SU-DHL-6 (cell line): ENCODE results near the gene EML1.

Experiments used
- H2AFZ ChIP-seq: fragments of 200-600 bp; sonication (generic); 2 replicates; pipeline ENCODE4 v1.6.1; 2014; ENCODE audit warnings: low read depth, mild to moderate bottlenecking, moderate library complexity, mixed read lengths, antibody characterized with exemption, low read length; ENCODE audit not compliant: severe bottlenecking
- H3F3A ChIP-seq: fragments of 200-600 bp; shearing (Covaris generic); 2 replicates; pipeline ENCODE4 v1.6.0; 2016; ENCODE audit warnings: antibody characterized with exemption, mild to moderate bottlenecking; ENCODE audit not compliant: insufficient read depth
- H3K27ac ChIP-seq: fragments of 200-600 bp; sonication (generic); 2 replicates; pipeline ENCODE4 v1.5.1; 2016; ENCODE audit warnings: low read depth, mild to moderate bottlenecking, low read length, moderate library complexity, mixed read lengths
- H3K27me3 ChIP-seq: fragments of 200-600 bp; sonication (generic), shearing (Covaris generic); 2 replicates; pipeline ENCODE4 v1.6.0; 2014; ENCODE audit warnings: mild to moderate bottlenecking, low read length
- H3K36me3 ChIP-seq: fragments of 200-600 bp; sonication (generic); 2 replicates; pipeline ENCODE4 v1.6.1; 2014; ENCODE audit warnings: mild to moderate bottlenecking, low read length, mixed read lengths
- H3K4me2 ChIP-seq: fragments of 300-600, 200-600 bp; shearing (Covaris generic), sonication (generic); 2 replicates; pipeline ENCODE4 v1.6.0; 2014; ENCODE audit warnings: low read length, low read depth, mild to moderate bottlenecking; ENCODE audit not compliant: poor library complexity, severe bottlenecking
- H3K4me3 ChIP-seq: fragments of 200-600 bp; sonication (generic); 2 replicates; pipeline ENCODE4 v1.5.1; 2014; ENCODE audit warnings: antibody characterized with exemption, low read length, mild to moderate bottlenecking, mixed read lengths; ENCODE audit not compliant: insufficient read depth, poor library complexity, severe bottlenecking
- H3K79me2 ChIP-seq: fragments of 200-600 bp; sonication (generic); 2 replicates; pipeline ENCODE4 v1.6.1; 2014; ENCODE audit warnings: mild to moderate bottlenecking, low read length, moderate library complexity; ENCODE audit not compliant: insufficient read depth
- H3K9ac ChIP-seq: fragments of 200-600 bp; sonication (generic); 2 replicates; pipeline ENCODE4 v1.7.0; 2014; ENCODE audit warnings: mild to moderate bottlenecking, low read length
- H3K9me2 ChIP-seq: fragments of 200-600 bp; sonication (generic); replicated peaks from 2 replicates; pipeline ENCODE4 v1.6.1; 2014; ENCODE audit warnings: low read length; ENCODE audit not compliant: insufficient read depth
- H3K9me3 ChIP-seq: fragments of 200-600 bp; sonication (generic); 2 replicates; pipeline ENCODE4 v1.6.1; 2014; ENCODE audit warnings: low read length, mixed read lengths; ENCODE audit not compliant: insufficient read depth
- H4K20me1 ChIP-seq: fragments of 200-600 bp; sonication (generic); 2 replicates; pipeline ENCODE4 v1.6.1; 2014; ENCODE audit warnings: low read depth, mild to moderate bottlenecking, antibody characterized with exemption, low read length, moderate library complexity, mixed read lengths
- EZH2phosphoT487 ChIP-seq: fragments of 200-600 bp; sonication (generic), shearing (Covaris generic); conservative IDR thresholded peaks from 2 replicates; pipeline ENCODE4 v1.6.1; 2018; ENCODE audit warnings: mild to moderate bottlenecking, antibody characterized with exemption, low read length, moderate library complexity, mixed read lengths
- TF ChIP-seq, protein P1 (sequence below): fragments of 200-600 bp; sonication (generic); IDR thresholded peaks from one replicate; pipeline ENCODE4 v1.5.1; 2017; ENCODE audit warnings: antibody characterized with exemption, mild to moderate bottlenecking, low read length, moderate library complexity; ENCODE audit not compliant: insufficient read depth, poor library complexity, severe bottlenecking

Gene EML1

DNA sequence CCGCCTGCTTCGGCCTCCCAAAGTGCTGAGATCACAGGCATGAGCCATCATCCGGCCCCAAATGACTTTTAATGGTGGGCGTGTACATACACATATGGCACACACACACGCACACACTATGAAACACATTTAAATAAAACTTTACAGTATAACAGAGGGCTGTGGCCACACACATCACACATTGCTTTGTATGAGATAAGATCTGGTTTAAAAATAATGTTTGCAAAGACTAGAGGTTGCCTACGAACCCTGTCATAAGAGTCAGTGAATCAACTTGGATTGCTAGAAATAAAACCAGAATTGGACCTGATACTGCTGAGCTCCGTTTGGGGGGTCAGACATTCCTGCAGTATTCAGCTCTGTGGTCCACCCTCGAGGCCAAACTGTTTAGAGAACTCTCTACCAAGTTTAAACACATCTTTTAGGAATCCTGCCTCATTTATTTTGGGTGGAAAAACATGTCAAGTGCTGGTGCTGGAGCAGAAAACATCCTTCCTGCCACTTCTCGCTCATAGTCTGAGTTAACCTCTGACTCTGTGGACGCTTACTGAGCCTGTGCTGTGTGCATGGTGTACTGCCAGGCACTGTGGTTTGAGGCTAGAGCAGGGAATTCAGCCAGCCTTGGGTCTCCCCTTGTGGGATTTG is 47.8 kb upstream of the EML1 start:
- H3K9me2 ChIP-seq: no peaks in the 10 kb centered on the region
- no peak overlapping the region for H2AFZ ChIP-seq
- H3K4me3 ChIP-seq: no peak overlapping the region
- H4K20me1 ChIP-seq: no peaks in the 10 kb centered on the region
- H3K4me2 ChIP-seq: no peak overlapping the region
- no peak for TF ChIP-seq EZH2phosphoT487
- TF ChIP-seq, protein P1, sequence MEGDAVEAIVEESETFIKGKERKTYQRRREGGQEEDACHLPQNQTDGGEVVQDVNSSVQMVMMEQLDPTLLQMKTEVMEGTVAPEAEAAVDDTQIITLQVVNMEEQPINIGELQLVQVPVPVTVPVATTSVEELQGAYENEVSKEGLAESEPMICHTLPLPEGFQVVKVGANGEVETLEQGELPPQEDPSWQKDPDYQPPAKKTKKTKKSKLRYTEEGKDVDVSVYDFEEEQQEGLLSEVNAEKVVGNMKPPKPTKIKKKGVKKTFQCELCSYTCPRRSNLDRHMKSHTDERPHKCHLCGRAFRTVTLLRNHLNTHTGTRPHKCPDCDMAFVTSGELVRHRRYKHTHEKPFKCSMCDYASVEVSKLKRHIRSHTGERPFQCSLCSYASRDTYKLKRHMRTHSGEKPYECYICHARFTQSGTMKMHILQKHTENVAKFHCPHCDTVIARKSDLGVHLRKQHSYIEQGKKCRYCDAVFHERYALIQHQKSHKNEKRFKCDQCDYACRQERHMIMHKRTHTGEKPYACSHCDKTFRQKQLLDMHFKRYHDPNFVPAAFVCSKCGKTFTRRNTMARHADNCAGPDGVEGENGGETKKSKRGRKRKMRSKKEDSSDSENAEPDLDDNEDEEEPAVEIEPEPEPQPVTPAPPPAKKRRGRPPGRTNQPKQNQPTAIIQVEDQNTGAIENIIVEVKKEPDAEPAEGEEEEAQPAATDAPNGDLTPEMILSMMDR: no peak
- H3K9ac ChIP-seq: no peak overlapping the region
- H3F3A ChIP-seq: no peaks in the 10 kb centered on the region
- no peaks in the 10 kb centered on the region for H3K9me3 ChIP-seq
- no peaks in the 10 kb centered on the region for H3K27me3 ChIP-seq
- H3K36me3 ChIP-seq: no peaks in the 10 kb centered on the region
- no peak overlapping the region for H3K27ac ChIP-seq
- no peaks in the 10 kb centered on the region for H3K79me2 ChIP-seq

DNA sequence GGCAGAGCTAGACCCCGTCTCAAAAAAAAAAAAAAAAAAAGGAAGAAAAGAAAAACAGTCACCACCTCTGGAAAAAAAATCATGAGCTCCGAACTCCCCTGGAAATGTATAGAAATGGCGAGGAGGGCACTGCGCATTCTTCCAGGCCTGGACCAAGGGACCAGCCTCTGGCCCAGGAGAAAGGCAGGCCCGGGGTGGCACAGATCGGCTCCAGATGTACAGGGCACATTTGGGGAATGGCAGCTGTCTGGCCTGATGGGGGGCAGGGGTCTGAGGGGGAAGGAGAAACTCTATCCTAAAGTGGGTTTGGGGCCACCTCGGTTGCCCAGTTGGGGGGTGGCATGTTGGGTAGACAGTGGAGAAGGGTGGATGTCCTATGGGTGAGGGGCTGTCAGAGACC is 46.0 kb upstream of the EML1 start:
- TF ChIP-seq, protein P1: no peak
- no peak for TF ChIP-seq EZH2phosphoT487
- no peaks in the 10 kb centered on the region for H3K79me2 ChIP-seq
- no peaks in the 10 kb centered on the region for H3K27me3 ChIP-seq
- H3K9ac ChIP-seq: no peak overlapping the region
- H3K4me2 ChIP-seq: no peak overlapping the region
- H3K9me3 ChIP-seq: no peaks in the 10 kb centered on the region
- H3F3A ChIP-seq: no peaks in the 10 kb centered on the region
- H3K27ac ChIP-seq: no peak overlapping the region
- no peaks in the 10 kb centered on the region for H3K36me3 ChIP-seq
- no peaks in the 10 kb centered on the region for H4K20me1 ChIP-seq
- H3K9me2 ChIP-seq: no peaks in the 10 kb centered on the region
- H2AFZ ChIP-seq: no peak overlapping the region
- H3K4me3 ChIP-seq: no peak overlapping the region

DNA sequence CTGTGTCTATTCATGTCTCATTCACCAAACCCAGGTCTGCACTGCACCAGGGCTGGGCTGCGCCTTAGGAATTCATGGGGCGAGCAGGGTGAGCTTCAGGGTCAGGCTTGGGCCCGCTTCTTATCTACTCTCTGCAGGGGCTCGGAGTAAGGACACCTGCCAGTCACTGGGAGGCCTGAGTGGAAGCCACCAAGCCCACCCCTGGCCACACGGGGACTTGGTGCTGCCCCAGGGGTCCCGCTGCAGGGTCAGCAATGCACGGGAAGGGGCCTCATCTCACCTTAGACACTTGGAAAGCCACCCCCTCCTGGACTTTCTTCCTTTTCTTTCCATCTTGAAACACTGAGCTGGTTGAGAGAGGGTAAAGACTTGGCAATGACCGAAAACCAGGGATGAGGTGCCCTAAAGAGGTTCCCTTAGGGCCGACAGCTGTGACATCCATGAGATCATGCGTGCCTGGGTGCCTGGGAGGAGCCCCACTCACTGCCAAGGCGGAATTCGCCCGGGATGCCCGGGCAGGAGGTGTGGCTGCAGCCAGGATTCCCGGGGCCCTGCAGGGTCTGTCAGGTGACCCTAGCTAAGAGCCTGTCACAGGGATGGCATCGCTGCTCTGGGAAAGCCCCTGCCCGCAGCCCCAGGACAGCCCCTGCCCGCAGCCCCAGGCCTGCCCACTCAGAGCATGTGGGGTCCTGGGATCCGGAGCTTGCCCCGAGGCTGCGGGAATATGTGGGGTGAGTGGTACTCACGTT is 45.5 kb upstream of the EML1 start:
- H2AFZ ChIP-seq: no peak overlapping the region
- H3K36me3 ChIP-seq: no peaks in the 10 kb centered on the region
- no peak overlapping the region for H3K4me2 ChIP-seq
- H3K79me2 ChIP-seq: no peaks in the 10 kb centered on the region
- H3K27me3 ChIP-seq: no peaks in the 10 kb centered on the region
- no peaks in the 10 kb centered on the region for H3K9me3 ChIP-seq
- H3K4me3 ChIP-seq: no peak overlapping the region
- no peak overlapping the region for H3K9ac ChIP-seq
- H3F3A ChIP-seq: no peaks in the 10 kb centered on the region
- H3K27ac ChIP-seq: no peak overlapping the region
- H3K9me2 ChIP-seq: no peaks in the 10 kb centered on the region
- TF ChIP-seq, protein P1: no peak
- no peak for TF ChIP-seq EZH2phosphoT487
- H4K20me1 ChIP-seq: no peaks in the 10 kb centered on the region
